Stimulated activated CD4-positive, alpha-beta T cell treated with anti-CD3 and anti-CD28 coated beads, Interleukin-4, amount 100 ng/mL, for 24 hours (primary cell): ENCODE data around the gene PPP2R2D.
"Not testable (repeated sequence)": the region's sequence is repeated elsewhere in the genome, so short reads cannot be mapped to it uniquely, and the experiment has no call there.

Source experiments
- DNase-seq: peaks from one replicate; pipeline ENCODE4 v3.0.0-alpha.2; 2020

Gene PPP2R2D

DNA sequence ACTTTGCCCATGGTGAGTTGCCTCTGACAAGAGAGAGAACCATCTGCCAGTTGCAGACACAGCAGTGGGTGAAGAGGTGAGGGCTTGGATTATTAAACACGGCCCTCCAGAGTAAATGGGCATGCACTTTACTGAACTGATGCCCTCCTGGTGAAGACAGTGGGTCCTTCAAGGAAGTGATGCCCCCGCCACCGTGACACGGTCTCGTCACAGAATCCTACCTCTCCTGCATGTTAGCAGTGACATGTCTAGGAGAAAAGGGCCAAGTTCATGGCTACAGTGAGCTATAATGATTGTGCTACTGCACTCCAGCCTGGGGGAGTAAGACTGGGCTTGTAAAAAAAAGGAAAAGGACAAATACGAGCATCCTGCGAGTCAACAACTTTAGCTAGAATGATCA is 78.5 kb downstream of the PPP2R2D start:
- DNase-seq, result no peak

DNA sequence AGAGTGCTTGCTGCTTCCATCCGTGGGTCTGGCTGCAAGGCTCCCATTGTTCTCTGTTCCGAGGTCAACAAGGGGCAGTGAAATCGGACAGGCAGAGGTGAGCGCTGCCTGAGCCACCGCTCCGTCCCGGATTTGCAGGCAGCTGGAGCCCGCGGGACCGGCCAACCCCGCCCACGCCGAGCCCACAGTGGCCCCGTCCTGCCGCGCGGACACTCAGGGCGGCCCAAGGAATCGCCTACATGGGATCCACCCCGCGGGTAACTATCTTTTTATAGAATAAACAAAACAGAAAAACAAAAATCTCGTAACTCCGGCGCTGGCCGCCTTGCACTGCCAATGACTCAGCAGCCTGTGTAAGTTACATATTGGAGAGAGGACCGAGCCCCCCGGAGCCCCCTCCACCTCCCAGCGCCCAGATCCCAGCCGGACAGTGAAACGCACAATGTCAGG is 79.0 kb downstream of the PPP2R2D start:
- DNase-seq, result no peak

DNA sequence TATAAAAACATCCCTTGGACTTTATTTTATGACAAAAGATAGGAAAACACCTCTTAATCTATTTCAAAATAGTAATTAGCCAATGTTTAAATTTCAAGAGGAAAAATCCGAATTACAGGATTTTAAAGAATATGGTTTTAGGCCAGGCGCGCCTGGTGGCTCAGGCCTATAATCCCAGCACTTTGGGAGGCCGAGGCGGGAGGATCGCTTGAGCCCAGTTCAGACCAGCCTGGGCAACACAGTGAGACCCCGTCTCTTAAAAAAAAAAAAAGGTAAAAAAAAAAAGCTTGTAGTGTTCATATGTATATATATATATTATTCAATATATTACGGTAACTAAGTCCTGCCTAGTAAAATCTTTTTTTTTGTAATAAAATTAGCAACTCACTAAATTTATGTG is 79.5 kb downstream of the PPP2R2D start:
- DNase-seq, result no peak

DNA sequence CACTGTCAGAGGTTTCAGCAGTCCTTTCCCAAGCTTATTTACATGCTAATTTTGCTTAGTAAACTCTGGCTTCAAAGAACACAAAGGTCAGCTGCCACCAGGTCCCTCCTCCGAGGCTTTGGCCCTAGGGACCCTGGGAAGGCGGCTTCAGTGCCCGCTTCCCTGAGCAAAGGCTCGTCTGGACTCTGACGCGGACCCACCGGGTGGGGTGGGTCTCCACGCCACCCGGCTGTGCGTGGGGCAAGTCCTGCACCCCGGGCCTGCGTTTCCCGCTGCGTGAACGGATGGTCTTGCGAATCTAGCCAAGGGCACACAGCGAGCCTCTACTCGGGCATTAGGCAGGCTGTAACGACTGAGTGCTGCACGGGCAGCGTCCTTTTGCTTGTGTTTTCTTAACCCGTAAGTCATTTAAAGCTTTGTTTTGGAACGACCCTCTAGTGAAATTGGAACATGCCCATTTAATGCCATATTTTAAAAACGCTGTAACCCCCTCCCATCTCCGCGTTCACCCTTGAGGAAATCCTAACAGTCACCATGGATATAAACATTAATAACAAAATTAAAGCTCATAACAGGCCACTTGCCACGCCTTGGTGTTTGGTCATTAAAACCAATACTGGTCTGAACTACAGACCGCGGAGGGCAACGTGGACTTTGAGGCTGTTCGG is 80.1 kb downstream of the PPP2R2D start:
- DNase-seq, result no peak

DNA sequence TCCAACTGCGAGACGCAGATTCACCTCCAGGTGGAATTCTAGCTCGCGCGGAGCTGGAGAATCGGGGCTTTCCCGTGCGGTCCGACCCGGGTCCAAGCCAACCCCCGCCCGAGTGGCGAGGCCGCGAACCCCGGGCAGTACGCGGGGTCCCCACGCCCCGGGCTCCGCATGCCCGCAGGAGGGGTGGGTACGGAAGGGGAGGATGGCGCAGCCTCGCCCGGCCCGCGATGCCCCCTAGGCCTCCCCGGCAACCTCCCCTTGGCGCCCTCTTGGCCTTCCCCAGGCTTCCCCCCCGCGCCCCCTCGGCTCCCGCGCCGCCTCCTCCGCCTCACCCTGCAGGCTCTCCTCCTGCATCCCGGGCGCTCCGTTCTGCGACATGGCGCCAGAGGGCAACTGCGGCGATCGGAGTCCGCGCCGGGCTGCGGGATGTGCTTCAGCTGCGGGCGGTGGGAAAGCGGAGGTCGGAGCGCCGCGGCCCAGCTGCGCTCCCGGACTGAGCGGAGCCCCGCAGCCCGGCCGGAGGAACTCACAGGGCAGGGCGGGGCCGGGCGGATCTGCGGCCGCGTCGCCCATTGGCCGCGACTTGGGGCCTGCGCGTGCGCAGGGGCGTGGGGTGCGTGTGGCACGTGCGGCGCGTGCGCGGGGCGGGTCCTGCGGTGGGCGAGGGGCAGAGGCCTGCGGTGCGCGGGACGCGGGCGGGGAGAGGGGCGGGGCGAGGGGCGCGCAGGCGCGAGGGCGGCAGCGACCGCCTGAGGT is 80.8 kb downstream of the PPP2R2D start, which contains the start of gene BNIP3:
TSS of gene BNIP3 (minus strand) at position 495 of the 756 bp plus-strand sequence. CDS start at position 378, 117 bp downstream.
- peak; percentile 96 for DNase-seq

DNA sequence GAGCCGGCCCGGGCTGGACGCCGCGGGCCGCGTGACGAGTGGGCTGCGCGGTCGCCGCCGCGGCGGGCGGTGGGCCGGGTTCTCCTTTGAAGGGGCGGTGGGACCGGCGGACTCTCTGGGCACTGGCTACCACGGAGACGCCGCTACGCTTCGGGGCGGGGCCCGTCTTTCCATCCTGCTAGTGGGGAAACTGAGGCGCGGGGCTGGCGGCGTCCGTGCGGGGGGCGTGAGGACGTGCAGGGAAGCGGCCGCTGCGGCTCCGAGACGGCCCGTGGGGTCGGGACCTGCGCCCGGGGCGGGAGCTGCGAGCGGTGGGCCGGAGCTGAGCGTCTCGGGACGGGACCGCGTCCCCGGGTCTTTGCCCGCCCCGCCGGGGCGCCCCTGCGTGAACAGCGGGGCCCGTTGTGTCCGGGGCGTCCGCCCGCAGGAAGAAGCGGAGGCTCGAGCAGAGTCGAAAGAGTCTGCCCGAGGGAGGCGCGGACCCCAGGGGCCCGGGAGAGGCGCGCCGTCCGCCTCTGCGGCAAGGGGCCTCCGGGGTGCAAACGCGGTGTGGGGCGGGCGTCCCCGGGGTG is 81.5 kb downstream of the PPP2R2D start:
- no peak for DNase-seq

DNA sequence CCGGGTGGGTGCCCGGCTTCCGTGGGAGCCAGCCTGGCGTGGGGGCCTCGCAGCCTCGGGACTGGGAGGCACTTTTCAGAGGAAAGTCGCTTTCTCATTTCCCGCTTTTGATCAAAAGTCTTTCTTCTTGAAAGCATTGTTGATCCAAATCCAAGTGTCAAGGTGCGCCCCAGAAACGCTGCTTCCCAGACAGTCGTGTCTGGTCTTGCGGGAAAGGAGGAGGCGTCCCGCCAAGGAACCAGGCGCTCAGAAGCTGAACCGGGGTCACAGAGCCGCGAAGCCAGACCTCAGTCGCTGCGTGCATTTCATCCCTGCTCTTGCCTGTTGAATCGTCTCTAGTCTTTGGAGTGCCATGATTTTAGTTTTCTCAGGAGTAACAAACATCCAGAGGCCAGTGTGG is 82.0 kb downstream of the PPP2R2D start:
- no peak for DNase-seq

DNA sequence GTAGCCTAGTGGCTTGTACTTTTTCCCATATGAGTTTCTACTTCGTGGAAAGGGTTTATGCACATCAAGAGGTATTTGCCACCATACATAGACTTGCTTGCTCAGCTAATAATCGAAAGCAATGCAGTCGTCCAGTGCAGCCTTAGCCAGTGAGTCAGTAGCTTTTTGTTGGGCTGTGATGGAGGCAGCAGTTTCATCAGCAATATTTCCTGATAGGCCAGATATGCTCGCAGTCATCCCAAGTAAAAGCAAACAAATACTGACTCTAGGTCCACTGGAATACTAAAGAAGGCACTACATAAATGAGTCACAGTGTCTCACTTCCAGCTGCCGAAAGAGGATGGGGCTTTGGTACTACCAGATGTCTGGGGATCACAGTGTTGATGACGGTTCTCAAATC is 83.0 kb downstream of the PPP2R2D start:
- no peak for DNase-seq

DNA sequence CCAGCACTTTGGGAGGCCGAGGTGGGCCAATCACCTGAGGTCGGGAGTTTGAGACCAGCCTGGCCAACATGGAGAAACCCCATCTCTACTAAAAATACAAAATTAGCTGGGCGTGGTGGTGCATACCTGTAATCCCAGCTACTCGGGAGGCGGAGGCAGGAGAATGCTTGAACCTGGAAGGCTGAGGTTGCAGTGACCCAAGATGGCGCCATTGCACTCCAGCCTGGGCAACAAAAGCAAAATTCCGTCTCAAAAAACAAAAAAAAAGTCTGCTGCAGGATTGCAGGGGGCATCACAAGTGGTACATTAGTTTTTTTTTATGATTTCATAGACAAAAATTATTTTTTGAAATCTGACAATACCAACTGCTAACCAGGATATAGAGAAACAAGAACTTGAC is 86.0 kb downstream of the PPP2R2D start:
- not testable (repeated sequence) for DNase-seq

DNA sequence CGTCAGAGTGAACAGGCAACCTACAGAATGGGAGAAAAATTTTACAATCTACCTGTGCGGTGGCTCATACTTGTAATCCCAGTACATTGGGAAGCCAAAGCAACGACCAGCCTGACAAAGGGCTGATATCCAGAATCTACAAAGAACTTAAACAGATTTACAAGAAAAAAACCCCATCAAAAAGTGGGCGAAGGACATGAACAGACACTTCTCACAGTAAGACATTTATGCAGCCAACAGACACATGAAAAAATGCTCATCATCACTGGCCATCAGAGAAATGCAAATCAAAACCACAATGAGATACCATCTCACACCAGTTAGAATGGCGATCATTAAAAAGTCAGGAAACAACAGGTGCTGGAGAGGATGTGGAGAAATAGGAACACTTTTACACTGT is 86.5 kb downstream of the PPP2R2D start:
- DNase-seq, result not testable (repeated sequence)

DNA sequence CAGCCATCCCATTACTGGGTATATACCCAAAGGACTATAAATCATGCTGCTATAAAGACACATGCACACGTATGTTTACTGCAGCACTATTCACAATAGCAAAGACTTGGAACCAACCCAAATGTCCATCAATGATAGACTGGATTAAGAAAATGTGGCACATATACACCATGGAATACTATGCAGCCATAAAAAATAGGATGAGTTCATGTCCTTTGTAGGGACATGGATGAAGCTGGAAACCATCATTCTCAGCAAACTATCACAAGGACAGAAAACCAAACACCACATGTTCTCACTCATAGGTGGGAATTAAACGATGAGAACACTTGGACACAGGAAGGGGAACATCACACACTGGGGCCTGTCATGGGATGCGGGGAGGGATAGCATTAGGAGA is 87.0 kb downstream of the PPP2R2D start:
- DNase-seq, result not testable (repeated sequence)

DNA sequence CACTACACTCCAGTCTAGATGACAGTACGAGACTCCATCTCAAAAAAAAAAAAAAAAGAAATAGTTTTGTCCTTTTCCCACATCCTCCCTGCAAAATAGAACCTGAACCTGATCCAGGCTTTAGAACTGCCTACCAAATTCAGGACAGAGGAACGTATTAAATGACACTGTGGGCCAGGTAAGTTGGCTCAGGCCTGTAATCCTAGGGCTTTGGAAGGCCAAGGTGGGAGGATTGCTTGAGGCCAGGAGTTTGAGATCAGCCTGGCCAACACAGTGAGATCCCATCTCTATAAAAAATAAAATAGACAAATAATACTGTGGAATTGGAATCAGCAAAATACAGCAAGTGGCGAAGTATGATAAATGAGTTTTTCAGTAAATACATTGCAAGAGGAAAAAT is 90.9 kb downstream of the PPP2R2D start:
- no peak for DNase-seq

DNA sequence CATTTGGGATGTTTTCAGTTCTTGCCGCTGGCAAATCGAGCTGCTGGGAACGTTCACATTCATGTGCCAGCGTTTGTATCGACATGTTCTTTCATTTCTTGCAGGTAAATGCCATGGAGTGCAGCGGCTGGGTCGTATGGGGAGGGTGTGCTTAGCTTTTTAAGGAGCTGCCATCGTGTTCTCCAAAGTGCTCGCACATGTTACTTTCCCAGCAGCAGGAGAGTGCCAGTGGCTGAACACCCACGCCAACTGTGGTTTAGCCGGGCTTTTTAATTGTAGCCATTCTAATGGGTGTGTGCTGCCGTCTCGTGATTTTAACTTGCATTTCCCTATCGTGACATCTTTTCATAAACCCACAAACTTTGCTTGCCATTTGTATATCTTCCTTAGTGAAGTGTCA is 92.5 kb downstream of the PPP2R2D start:
- no peak for DNase-seq

DNA sequence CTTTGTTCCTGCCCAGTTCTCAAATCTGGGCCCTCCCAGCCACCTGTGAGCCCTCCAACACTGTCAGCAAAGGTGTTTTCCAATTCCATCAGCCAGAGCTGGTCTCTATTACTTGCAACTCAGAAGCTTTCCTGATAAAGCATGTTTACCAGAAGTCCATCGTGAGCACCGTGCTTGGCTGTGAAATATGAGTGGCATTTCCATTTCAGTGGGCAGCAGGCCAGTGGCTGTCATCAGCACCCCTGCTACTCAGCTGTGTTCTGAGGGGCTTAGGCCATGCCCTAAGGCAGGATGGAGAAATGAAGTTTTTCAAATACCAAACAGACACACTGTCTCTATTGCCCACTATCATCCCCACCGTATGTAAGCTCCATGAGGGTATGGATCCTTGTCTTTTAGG is 93.6 kb downstream of the PPP2R2D start:
- no peak for DNase-seq

DNA sequence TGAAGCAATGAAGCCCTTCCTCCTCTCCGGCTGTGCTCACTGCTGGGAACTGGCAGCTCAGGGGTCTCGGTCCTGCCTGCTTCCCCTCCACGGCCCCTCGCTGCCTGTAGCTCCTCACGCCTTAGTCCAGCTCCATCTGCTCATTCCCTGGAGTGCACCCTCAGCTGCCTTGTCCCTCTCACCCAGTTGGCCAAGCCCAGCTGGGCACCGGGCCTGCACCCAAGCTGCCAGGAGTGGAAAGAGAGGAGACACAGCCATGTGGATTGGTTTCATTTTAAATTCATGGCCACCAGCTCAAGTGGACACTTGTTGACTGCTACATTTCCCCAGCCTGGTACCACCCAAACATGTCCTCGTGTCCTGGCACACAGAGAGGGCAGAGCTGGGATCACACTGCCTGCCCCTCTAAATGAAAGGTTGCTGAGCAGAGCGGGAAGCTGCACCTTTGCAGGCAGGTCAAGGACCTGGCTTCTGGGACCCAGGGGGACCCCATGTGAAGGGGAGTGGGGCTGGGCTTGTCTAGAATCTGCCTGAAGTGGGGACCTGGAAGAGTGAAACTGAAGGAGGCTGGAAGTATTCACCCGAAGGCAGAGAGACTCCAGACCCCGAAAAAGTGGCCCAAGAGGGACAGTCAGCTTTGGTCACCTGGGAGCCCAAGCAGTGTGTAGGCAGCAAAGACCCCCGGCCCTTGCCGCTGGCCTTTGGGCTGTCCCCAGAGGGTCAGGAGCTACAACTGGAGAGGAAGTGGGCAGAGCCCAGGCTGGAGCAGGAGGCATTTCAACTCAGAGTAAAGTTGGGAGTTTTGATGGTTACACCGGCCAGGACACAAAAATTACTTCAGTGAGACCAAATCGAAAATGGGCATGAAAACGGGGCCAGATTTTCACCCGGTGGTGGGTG is 95.9 kb downstream of the PPP2R2D start:
- DNase-seq, result no peak

DNA sequence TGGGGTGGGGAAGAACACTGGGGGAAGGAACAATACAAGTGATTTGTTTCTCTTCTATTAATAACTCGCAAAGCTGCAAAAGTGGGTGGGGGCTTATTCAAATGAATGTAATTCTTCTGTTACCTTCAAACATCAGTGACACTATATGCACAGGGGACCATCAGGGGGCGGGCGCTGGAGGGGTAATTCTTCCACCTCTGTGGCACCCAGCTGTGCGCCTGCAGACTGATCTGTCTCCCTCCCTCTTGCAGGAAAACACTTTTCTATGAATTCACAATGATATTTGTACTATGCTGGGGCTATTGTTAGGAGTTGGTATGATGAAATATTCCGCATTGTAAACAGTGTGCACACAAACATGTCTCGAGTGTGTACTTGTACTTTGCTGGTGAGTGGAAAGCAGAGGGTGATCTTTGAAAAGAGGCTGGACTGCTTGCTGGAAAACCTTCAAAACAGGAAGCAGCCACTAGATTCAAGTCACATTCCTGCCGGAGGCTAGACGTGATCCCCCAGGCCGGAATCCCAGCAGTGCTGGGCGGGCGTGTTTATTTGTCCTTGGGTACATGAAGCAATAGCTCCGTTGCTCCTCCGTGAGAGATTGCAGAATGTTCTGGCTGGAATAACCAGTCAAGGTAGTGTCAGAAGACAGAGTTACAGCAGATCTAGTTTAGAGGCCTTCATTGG is 96.7 kb downstream of the PPP2R2D start:
- DNase-seq, result no peak

DNA sequence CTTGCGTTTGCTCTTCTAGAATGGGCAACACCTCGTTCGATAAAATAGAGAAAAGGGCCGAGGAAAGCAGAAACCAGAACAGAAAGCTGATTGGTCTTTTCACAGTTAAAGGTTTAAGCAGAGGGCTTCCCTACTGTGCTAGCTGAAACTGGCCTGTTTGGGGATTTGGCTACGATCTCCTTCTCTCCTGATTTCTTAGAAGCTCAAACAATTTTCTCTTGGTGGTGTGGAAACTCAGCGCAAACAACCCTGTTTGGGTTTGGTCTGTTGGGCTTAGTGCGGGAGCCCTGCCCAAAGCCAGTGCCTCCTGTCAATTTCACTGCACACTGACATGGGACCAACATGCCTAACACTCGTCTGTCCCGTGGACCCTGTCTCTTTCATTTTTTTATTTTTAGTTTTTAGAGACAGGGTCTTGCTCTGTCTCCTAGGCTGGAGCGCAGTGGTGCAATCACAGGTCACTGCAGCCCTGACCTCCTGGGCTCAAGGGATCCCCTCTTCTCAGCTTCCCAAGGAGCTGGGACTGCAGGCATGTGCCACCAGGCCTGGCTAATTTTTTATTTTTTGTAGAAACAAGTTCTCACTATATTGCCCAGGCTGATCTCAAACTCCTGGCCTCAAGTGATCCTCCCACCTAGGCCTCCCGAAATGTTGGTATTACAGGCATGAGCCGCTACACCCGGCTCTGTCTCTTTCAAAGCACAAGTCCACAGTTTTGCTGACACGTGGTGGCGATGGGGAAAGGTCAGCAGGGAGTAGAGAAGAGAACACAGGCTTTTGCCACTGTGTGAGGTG is 97.4 kb downstream of the PPP2R2D start:
- DNase-seq, result no peak

DNA sequence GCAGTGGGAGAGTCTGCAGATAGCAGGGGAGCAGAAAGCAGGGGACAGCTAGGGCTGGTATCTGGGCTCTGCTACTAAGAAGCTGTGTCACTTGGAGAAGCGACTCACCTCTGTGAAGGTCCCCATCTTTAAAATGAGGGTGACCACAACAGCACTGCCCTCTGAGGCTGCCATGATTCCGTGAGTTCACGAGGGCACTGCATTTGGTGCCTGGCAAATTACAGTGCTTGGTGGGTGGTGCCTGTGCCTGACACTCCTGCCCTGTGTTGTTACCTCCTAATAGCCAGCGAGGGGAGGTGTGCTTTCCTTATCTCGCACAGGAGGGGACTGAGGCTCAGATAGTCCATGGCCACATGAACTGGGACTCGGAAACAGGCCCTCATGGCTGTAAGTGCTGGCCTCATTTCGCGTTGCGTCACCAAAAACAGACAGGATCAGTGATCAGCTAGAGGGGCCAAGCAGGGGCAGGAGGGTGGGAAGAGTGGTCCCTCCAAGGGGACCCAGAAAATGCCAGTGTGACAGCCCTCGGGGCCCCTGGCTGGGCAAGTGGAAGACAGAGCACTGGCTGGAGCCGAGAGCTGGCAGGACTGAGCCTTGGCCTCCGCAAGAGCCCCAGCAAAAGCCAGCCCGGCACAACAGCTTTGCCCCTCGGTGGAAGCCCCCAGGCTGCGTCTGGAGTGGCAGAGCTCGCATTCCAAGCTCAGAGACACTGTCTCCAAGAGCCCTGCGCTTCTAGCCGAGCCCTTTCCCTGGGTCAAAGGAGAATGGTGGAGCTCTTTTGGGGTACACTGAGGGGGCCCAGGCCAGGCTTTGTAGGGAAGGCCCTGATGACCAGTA is 98.3 kb downstream of the PPP2R2D start:
- no peak for DNase-seq

DNA sequence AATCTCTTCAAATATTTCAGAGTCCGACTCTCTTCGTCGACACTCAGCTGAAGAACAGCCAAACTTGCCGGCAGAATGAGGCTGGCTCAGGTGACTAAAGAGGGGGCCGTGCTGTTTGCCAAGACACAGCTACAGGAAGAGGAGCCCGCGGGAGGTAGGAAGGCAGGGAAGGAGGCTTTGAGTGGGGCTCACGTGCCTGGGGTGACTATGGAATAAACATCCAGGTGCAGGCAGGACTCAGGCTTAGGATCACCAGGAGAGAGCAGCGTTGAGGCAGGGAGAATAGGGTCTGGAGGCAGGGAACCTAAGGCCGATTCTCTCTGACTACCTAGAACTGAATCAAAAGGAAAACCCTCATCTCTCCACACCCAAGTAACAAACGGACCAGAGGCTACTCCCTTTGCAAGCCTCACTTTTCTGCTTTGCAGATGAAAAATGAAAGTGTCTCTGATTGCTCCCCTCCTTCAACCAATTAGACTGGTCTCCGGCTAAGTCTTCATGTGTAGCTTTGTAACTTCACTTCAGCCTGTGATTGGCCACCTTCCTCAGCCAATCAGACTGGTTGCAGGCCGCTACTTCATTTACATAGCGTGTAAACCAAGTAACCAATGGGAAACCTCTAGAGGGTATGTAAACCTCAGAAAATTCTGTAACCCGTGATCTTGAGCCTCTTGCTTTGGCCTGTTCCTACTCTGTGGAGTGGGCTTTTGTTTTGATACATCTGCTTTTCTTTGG is 100.6 kb downstream of the PPP2R2D start:
- no peak for DNase-seq

DNA sequence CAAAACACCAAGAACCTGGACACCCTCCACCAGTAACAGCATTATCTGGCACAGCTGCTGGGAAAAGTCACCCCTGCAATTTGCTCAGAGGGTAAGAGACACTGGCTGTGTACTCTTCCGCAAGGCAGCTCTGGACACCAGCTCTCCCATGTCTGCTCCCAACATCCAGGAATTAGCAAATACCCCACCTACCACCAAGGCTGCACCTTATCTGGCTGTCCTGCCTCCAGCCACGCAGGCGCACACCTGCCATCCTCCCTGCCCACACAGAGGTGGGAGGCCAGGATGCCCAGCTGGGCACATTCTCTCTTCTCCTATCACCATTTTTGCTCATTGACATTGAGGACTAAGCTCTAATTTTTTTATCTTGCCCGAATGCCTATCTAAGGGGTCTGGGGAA is 101.2 kb downstream of the PPP2R2D start:
- no peak for DNase-seq
